GM21737 (cell line): ENCODE measurements around the gene GPR142.
"Not testable (repeated sequence)": the region's sequence is repeated elsewhere in the genome, so short reads cannot be mapped to it uniquely, and the experiment has no call there.

Source experiments
- ATAC-seq: cut with Tn5 transposase; IDR thresholded peaks from one replicate; pipeline ENCODE4 v1.9.1; 2021; ENCODE audit warnings: mild to moderate bottlenecking, moderate library complexity; ENCODE audit not compliant: unreplicated experiment

Gene GPR142

DNA sequence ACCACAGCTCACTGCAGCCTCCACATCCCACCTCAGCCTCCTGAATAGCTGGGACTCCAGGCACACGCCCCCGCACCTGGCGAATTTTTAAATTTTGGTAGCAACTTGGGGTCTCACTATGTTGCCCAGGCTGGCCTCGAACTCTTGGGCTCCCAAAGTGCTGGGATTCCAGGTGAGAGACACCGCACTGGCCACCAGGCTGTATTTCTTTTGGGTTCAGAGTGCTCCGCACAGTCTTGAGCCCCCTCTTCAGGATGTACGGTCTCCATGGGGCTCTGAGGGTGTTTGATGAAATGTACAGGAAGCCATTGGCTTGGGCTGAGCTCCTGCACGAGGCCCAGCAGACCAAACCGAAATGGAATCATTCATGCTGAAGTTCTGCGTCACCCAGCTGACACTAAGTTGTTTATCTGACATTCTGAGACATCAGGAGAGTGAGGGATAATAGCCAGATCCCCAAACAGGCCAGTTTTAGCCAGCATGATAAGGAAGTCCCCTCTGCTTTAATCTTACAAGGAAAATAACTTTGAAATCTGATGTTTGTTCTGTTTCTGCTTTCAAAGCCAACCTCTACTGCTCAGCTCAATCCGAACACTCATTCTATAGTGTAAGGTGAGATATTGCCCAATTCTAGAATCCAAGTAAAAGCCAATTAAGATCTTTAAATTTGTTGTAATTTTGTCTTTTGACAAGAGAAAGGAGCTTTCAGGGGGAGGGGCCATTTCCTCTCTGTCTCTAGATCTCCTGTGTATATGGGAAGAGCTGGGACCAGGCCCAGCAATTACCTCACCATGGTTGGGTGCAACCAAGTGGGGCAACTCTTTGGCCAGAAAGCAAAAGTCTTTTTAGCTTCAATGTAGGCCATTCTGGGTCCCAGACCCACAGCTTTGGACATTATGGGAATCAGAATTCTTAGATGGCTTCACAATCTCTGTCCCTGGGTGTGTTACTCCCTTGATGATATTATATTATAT, 23.7 kb downstream of the GPR142 start:
- no peak for ATAC-seq

DNA sequence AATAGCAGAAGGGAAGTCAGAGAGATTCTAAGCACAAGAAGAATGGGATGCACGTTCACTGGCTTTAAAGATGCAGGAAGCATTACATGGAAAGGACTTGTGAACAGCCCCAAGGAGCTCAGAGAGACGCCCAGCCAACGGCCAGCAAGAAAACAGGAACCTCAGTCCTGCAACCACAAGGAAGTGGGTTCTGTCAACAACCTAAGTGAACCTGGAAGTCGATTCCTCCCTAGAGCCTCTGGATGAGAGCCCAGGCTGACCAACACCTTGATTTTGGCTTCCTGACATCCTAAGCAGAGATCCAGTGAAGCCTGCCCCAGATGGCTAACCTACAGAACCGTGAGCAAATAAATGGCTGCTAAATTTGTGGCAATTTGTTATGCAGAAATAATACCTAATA, 24.5 kb downstream of the GPR142 start:
- no peak for ATAC-seq

DNA sequence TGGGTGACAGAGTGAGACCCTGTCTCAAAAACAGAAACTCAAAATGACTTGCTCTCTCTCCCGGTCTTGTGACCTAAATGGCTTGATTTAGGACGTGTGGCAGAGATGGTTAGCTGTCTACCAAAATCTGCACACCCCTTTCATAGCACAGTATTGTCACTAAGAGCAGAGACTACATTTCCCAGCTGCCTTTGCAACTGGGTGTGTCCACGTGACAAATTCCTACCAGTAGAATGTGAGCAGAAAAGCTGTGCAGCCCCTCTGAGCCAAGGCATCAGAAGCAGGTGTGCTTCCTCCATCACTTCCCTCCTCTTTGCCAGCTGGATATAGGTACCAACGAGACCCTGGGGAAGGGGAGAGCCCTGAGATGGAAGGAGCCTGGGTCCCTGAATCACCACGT, 25.5 kb downstream of the GPR142 start:
- no peak for ATAC-seq

GRCh38 chr17:74393346-74393942, 26.1 kb downstream of the GPR142 start:
- ATAC-seq = no peak

DNA sequence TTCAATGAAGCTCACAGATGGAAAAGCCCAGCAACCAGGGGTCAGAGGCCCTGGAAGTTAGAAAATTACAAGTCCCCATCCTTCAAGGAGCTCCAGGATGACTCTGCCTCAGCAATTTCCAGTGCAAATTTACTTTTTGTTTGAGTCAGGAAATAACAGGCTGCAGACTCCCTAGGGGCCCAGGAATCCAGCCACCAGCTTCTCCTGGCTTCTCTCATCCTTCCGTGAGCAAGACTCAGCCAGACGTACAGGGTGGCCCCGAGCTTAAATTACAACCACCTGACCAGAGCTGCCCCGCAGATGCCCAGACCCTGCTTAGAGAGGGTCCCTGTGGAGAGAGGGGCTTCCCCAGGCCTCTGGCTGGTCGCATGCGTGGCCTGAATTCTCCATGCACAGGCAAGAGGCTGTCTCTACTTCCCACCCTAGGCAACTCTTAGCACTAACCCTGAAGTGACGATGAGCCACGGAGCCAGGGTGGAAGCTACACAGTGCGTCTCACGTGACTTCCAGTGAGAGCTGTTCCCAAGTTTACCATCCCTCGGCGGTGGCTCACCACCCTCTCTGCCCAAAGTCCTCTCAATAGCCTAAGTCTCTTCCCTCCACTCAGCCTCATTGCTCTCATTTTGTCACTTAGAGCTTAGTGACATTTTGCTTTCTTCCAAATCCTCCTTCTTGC, 27.1 kb downstream of the GPR142 start:
- ATAC-seq = no peak

DNA sequence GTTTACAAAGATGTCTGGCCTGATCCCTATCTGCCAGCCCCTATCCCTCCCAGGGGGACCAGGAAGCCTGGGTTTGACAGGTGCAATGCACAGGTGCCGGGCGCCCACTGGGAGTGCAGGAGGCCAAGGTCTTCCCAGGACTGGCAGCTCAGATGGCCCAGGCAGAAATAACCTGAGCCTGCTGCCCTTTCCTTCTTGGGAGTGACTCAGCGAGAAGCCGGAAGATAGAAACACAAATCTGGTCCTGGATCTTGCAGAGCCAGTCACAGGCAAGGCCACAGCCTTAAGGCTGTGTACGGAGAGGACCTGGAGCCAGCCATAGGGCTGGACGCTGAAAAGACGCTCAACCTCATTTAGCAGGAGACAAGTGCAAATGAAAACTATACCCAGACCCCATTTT, 27.7 kb downstream of the GPR142 start:
- no peak for ATAC-seq

GRCh38 chr17:74396567-74396966, 29.3 kb downstream of the GPR142 start:
- ATAC-seq = no peak

DNA sequence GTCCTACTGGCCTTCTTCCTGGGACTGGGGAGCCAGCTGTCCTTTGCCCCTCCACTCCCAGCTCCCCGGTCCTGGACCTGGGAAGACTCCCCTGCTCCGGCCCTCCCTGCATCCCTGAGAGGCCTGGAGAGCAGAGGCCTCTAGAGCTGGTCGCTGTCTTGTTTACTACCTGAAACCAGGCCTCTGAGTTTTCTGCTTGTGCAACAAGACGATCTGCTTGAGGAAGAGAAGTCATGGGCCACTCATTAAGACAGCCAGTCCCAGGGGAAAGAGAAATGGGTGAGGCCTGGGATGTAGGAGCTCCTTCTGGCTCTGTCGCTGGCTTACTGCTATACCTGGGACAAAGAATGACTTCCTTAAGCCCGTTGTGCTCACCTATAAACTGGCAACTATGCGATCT, 34.7 kb downstream of the GPR142 start:
- no peak for ATAC-seq

GRCh38 chr17:74403512-74404137, 36.3 kb downstream of the GPR142 start:
- ATAC-seq = no peak

GRCh38 chr17:74404218-74404617, 36.9 kb downstream of the GPR142 start:
- no peak for ATAC-seq

GRCh38 chr17:74404789-74405188, 37.5 kb downstream of the GPR142 start:
- ATAC-seq = no peak

DNA sequence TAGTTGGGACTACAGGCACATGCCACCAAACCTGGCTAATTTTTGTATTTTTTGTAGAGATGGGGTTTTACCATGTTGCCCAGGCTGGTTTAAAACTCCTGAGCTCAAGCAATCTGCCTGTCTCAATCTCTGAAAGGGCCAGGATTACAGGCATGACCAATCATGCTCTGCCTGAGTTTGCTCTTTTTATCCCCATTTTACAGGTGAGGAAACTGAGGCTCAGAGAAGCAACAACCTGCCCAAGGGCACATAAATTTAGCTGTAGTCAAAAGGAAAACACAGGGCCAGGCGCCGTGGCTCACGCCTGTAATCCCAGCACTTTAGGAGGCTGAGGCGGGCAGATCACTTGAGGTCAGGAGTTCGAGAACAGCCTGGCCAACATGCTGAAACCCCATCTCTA, 38.0 kb downstream of the GPR142 start:
- not testable (repeated sequence) for ATAC-seq

DNA sequence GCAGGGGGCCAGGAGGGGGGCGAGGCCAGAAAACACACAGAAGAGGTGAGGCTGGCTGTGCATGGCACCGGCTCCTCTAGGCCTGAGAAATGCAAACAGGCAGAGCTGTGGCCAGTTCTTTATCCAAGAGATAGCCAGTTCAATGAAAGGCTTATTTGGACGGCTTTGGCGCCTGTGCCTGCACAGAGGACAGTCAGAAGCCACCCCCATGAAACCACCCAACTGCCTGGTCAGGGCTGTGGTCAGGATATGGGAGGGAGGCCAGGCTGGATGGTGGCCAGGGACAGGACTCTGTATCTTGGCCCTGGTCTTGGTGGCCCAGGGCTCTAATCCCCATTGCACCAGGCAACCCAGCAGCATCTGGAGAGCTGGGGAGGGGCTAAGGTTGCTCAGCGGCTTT, 40.1 kb downstream of the GPR142 start:
- ATAC-seq = no peak

- ATAC-seq = no peak
These were observed 41.0 kb downstream of the GPR142 start for GRCh38 chr17:74408262-74408661.

DNA sequence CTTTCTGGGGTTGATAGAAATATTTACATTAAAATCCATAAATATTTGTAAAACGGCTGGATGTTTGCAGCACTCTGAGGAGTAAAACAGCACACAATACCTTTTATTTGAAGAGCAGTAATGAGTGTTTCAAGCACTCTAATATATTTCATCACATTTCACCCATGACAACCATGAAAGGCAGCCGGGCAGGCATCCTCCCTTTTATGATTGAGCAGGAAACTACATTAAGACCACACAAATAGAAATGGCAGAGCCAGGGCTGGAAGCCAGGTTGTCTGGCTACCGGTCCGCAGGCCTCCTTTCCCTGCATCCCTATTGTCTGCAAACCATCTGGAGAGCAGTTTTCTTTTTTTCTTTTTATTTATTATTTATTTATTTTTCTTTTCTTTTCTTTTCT, 41.5 kb downstream of the GPR142 start:
- ATAC-seq = no peak

GRCh38 chr17:74410001-74410443, 42.7 kb downstream of the GPR142 start:
- ATAC-seq = no peak

- no peak for ATAC-seq
These were observed 45.3 kb downstream of the GPR142 start for GRCh38 chr17:74412581-74412980.

DNA sequence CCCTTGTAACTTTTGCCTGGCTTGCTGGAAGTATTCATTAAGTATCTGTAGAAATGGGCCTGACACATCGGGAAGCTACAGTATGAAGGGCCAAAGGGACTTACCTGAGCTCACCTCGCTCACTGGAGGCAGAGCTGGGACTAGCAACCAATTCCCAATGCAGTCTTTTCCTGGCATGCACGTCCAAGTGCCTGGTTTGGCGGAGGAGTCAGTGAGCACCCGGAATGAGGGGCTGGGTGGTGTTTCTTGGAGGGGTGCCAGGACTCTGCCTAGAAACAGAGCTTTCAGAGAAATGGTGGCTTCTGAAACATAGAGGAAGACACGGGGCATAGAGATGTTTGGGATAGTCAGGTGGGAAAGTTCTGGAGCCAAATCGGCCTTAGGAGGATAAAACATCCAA, 46.2 kb downstream of the GPR142 start:
- no peak for ATAC-seq

GRCh38 chr17:74414510-74414909, 47.2 kb downstream of the GPR142 start:
- ATAC-seq = no peak

- no peak for ATAC-seq
These were observed 48.5 kb downstream of the GPR142 start for GRCh38 chr17:74415608-74416396.
